ENCODE measurements around the gene ITGA8. TPM values are rescaled to one million over a fixed set of nuclear protein-coding genes. Genes with fewer than 3 reads are reported as not detected.

Gene ITGA8
- polyA plus RNA-seq, 3 donors: not detected

GRCh38 chr10:15609246-15609645, 110.5 kb downstream of the ITGA8 start:
- Histone ChIP-seq H3K4me1 (ENCODE audit: control insufficient read depth in 1 of 2, insufficient read depth in 2 of 2, low read length in 2 of 2) (no peaks in the 10 kb centered on the region), H3K9me3 (replicated peaks in 1 of 2; ENCODE audit: control insufficient read depth in 1 of 2, insufficient read depth in 1 of 2, low read length in 2 of 2) (no peaks in the 10 kb centered on the region), H3K27me3 (ENCODE audit: control insufficient read depth in 2 of 2, insufficient read depth in 2 of 2, low read length in 2 of 2) (no peaks in the 10 kb centered on the region), H3K4me2 (replicated peaks; ENCODE audit: extremely low read depth, low read length, poor library complexity, severe bottlenecking) (no peak overlapping the region), H3K36me3 (replicated peaks in 1 of 2; ENCODE audit: control insufficient read depth in 1 of 2, insufficient read depth in 2 of 2, low read length in 2 of 2) (no peaks in the 10 kb centered on the region), H3K79me2 (ENCODE audit: insufficient read depth, low read length) (no peaks in the 10 kb centered on the region), H3K27ac (ENCODE audit: low read depth in 1 of 2, low read length in 2 of 2) (no peak overlapping the region), H3K4me3 (replicated peaks in 1 of 3; ENCODE audit: low read depth in 2 of 3, low read length in 3 of 3) (no peak overlapping the region), H3K9ac (ENCODE audit: insufficient read depth, low read length, poor library complexity, severe bottlenecking) (no peak overlapping the region), H4K20me1 (ENCODE audit: insufficient read depth, low read length) (no peaks in the 10 kb centered on the region), H2AFZ (ENCODE audit: insufficient read depth, low read depth, low read length, poor library complexity, severe bottlenecking) (no peak overlapping the region)
- H3K9me3 Mint-ChIP-seq: peaks cover 0 to 4% (median 0%) of the 10 kb centered on the region in 7 donors
- no peak for TF ChIP-seq CTCF (IDR thresholded peaks at IDR 0.05)
- H3K27ac Mint-ChIP-seq: no peak overlapping the region
- intact Hi-C loops (cut with micrococcal nuclease): no loop called here
- DNase-seq: no peak
- no CpG with 5 or more reads among the region's 2 CpGs for WGBS (ENCODE audit: insufficient coverage)
- H3K4me3 Mint-ChIP-seq: no peak overlapping the region
- H3K4me1 Mint-ChIP-seq: no peaks in the 10 kb centered on the region
- peaks cover 0 to 4% (median under 1%) of the 10 kb centered on the region in 3 donors for H3K27me3 Mint-ChIP-seq (ENCODE audit: low read depth in 3 of 3)
- H3K36me3 Mint-ChIP-seq: no peaks in the 10 kb centered on the region

- no peak overlapping the region for H3K27ac ChIP-seq (ENCODE audit: low read depth in 1 of 2, low read length in 2 of 2)
- no peak for DNase-seq
- no peak for TF ChIP-seq CTCF (IDR thresholded peaks at IDR 0.05)
- Mint-ChIP-seq H3K27me3 (ENCODE audit: low read depth in 3 of 3) (peaks cover 0 to 4% (median 3%) of the 10 kb centered on the region in 3 donors), H3K4me1 (no peaks in the 10 kb centered on the region), H3K36me3 (no peaks in the 10 kb centered on the region), H3K9me3 (peaks cover 0 to 4% (median 0%) of the 10 kb centered on the region in 7 donors), H3K27ac (no peak overlapping the region), H3K4me3 (no peak overlapping the region)
- intact Hi-C loops (cut with micrococcal nuclease): no loop called here
- H3K4me3 ChIP-seq (replicated peaks in 1 of 3; ENCODE audit: low read depth in 2 of 3, low read length in 3 of 3): no peak overlapping the region
- no peaks in the 10 kb centered on the region for H3K9me3 ChIP-seq (replicated peaks in 1 of 2; ENCODE audit: control insufficient read depth in 1 of 2, insufficient read depth in 1 of 2, low read length in 2 of 2)
- no peak overlapping the region for H2AFZ ChIP-seq (ENCODE audit: insufficient read depth, low read depth, low read length, poor library complexity, severe bottlenecking)
- WGBS (ENCODE audit: insufficient coverage): no CpG with 5 or more reads among the region's 4 CpGs
- H3K4me2 ChIP-seq (replicated peaks; ENCODE audit: extremely low read depth, low read length, poor library complexity, severe bottlenecking): no peak overlapping the region
- H3K4me1 ChIP-seq (ENCODE audit: control insufficient read depth in 1 of 2, insufficient read depth in 2 of 2, low read length in 2 of 2): no peaks in the 10 kb centered on the region
- no peaks in the 10 kb centered on the region for H3K27me3 ChIP-seq (ENCODE audit: control insufficient read depth in 2 of 2, insufficient read depth in 2 of 2, low read length in 2 of 2)
- no peaks in the 10 kb centered on the region for H4K20me1 ChIP-seq (ENCODE audit: insufficient read depth, low read length)
- H3K36me3 ChIP-seq (replicated peaks in 1 of 2; ENCODE audit: control insufficient read depth in 1 of 2, insufficient read depth in 2 of 2, low read length in 2 of 2): no peaks in the 10 kb centered on the region
- no peak overlapping the region for H3K9ac ChIP-seq (ENCODE audit: insufficient read depth, low read length, poor library complexity, severe bottlenecking)
- H3K79me2 ChIP-seq (ENCODE audit: insufficient read depth, low read length): no peaks in the 10 kb centered on the region
These were observed 113.3 kb downstream of the ITGA8 start for GRCh38 chr10:15606377-15606776.
